ENCODE measurements around the gene KNDC1. TPM values are rescaled to one million over a fixed set of nuclear protein-coding genes. Genes with fewer than 3 reads are reported as not detected.

The KNDC1 gene
- total and polyA plus RNA-seq, 2 experiments from 2014 or later = 1.8 to 16.0 TPM

DNA sequence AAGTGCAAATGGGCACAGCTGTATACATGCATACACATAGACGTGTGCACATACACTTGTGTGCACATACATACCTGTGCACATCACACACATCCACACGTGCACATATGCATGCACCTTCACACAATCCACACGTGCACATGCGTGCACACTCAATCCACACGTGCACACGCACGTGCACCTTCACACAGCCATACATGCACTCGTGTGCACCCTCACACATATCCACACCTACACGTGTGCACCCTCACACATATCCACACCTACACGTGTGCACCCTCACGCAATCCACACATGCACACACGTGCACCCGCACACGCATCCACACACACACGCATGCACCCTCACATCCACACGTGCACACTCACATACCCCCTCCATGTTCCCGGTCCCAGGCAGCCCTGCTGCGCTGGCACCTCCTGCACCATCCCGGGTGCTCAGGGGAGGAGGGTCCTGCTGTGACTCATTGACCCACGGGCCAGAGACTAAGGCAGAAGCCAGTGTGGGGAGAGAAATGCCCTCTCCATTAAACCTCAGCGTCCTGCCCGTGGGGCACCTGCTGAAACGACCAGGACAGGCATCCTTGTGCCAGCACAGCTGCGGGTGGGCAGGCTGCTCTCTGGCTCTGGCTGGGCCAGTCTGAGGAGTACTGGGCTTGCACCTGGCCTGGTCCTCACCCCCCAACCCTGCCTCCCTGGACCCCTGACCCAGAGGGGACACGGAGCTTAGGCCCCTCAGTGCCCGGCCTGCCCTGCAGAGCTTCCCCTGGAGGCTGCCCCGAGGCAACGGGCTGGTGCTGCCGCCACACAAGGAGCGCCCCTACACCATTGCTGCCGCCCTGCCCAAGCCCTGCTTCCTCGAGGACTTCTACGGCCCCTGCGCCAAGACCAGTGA, 52.2 kb downstream of the KNDC1 start:
- Histone ChIP-seq H3F3A (replicated peaks; ENCODE audit: low read depth) (0 out of 2 replicates have a peak, but pooled peaks cover 3% of the 10 kb centered on the region), H3K4me2 (no peak overlapping the region), H4K20me1 (replicated peaks; ENCODE audit: insufficient read depth) (no peaks in the 10 kb centered on the region), H3K27ac (ENCODE audit: low read depth) (no peak overlapping the region), H3K4me1 (ENCODE audit: insufficient read depth) (no peaks in the 10 kb centered on the region), H3K4me3 (no peak overlapping the region), H3K79me2 (replicated peaks; ENCODE audit: insufficient read depth) (no peaks in the 10 kb centered on the region), H3K27me3 (ENCODE audit: insufficient read depth) (no peaks in the 10 kb centered on the region), H3K9me2 (ENCODE audit: insufficient read depth) (peaks cover 4% of the 10 kb centered on the region; the same call in 1 of the 2 replicates), H3K36me3 (ENCODE audit: insufficient read depth) (no peaks in the 10 kb centered on the region), H2AFZ (no peak overlapping the region)
- H3K27me3 Mint-ChIP-seq (ENCODE audit: insufficient read depth, low read depth, poor library complexity) = peaks cover 7% of the 10 kb centered on the region
- no peaks in the 10 kb centered on the region for H3K4me1 Mint-ChIP-seq
- peaks cover 3% of the 10 kb centered on the region; the same call in 1 of the 3 replicates for H3K36me3 Mint-ChIP-seq (ENCODE audit: low read depth)
- no peak for DNase-seq (ENCODE audit: low spot score)
- ATAC-seq = no peak
- TF ChIP-seq REST (IDR thresholded peaks at IDR 0.05; ENCODE audit: unreplicated experiment) (no peak), STAT1 (IDR thresholded peaks at IDR 0.05; ENCODE audit: unreplicated experiment) (no peak), ZNF462 (CRISPR knock-in tag; IDR thresholded peaks at IDR 0.05) (no peak), EZH2phosphoT487 (IDR thresholded peaks at IDR 0.05; ENCODE audit: unreplicated experiment) (no peak), ZNF114 (CRISPR knock-in tag; IDR thresholded peaks at IDR 0.05) (no peak), CREB1 (CRISPR knock-in tag; IDR thresholded peaks at IDR 0.05; ENCODE audit: low read depth) (no peak), NANOG (IDR thresholded peaks at IDR 0.05; ENCODE audit: borderline replicate concordance) (no peak), JUNB (IDR thresholded peaks at IDR 0.05; ENCODE audit: unreplicated experiment) (no peak), ZNF331 (CRISPR knock-in tag; IDR thresholded peaks at IDR 0.05; ENCODE audit: low read depth) (no peak), EZH2 (IDR thresholded peaks at IDR 0.05; ENCODE audit: low read depth, unreplicated experiment) (no peak), POLR2AphosphoS5 (IDR thresholded peaks at IDR 0.05; ENCODE audit: low read depth) (no peak)
- TF ChIP-seq, protein P1, sequence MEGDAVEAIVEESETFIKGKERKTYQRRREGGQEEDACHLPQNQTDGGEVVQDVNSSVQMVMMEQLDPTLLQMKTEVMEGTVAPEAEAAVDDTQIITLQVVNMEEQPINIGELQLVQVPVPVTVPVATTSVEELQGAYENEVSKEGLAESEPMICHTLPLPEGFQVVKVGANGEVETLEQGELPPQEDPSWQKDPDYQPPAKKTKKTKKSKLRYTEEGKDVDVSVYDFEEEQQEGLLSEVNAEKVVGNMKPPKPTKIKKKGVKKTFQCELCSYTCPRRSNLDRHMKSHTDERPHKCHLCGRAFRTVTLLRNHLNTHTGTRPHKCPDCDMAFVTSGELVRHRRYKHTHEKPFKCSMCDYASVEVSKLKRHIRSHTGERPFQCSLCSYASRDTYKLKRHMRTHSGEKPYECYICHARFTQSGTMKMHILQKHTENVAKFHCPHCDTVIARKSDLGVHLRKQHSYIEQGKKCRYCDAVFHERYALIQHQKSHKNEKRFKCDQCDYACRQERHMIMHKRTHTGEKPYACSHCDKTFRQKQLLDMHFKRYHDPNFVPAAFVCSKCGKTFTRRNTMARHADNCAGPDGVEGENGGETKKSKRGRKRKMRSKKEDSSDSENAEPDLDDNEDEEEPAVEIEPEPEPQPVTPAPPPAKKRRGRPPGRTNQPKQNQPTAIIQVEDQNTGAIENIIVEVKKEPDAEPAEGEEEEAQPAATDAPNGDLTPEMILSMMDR (conservative IDR thresholded peaks at IDR 0.05; ENCODE audit: low read depth in 2 of 2) = no peak
- TF ChIP-seq, protein P2, sequence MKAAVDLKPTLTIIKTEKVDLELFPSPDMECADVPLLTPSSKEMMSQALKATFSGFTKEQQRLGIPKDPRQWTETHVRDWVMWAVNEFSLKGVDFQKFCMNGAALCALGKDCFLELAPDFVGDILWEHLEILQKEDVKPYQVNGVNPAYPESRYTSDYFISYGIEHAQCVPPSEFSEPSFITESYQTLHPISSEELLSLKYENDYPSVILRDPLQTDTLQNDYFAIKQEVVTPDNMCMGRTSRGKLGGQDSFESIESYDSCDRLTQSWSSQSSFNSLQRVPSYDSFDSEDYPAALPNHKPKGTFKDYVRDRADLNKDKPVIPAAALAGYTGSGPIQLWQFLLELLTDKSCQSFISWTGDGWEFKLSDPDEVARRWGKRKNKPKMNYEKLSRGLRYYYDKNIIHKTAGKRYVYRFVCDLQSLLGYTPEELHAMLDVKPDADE (IDR thresholded peaks at IDR 0.05) = no peak
- H3K27ac Mint-ChIP-seq = no peak overlapping the region
- no peak overlapping the region for H3K4me3 Mint-ChIP-seq
- H3K9me3 Mint-ChIP-seq = no peaks in the 10 kb centered on the region; the same call in 2 of the 3 replicates

Measured in GM23338 (cell line).